GM13976 (cell line): Measurements from ENCODE around the gene PPOX.

Experiments used
- DNase-seq: peaks from one replicate; pipeline ENCODE4 v3.0.0; 2012; ENCODE audit warnings: low spot score
- CTCF ChIP-seq: IDR thresholded peaks from 2 replicates; pipeline ENCODE4 v1.5.1; 2012; ENCODE audit warnings: borderline replicate concordance, mild to moderate bottlenecking; ENCODE audit not compliant: insufficient read depth; ENCODE audit errors: extremely low read depth, missing control alignments, control extremely low read depth
- in situ Hi-C: fragments of 300-500 bp; cut with MboI; formaldehyde crosslinking; loops from one replicate; pipeline ENCODE4 v1.12.0; 2022; ENCODE audit warnings: low sequenced_read_pairs, mixed read lengths, inconsistent platforms; ENCODE audit not compliant: unreplicated experiment

Gene PPOX

GRCh38 chr1:161127649-161128048 lies 38.6 kb upstream of the PPOX start:
- no peak for TF ChIP-seq CTCF
- in situ Hi-C loops, result no loop called here
- DNase-seq, result no peak

- no peak for DNase-seq
- in situ Hi-C loops, result no loop called here
- TF ChIP-seq CTCF, result no peak
Observed at GRCh38 chr1:161128591-161129420, 37.4 kb upstream of the PPOX start.

- no peak for TF ChIP-seq CTCF
- in situ Hi-C loops, result no loop called here
- DNase-seq, result no peak
Observed at GRCh38 chr1:161130266-161130665, 36.0 kb upstream of the PPOX start.

- in situ Hi-C loops, result no loop called here
- no peak for DNase-seq
- no peak for TF ChIP-seq CTCF
Observed at GRCh38 chr1:161131523-161132409, 34.5 kb upstream of the PPOX start.

- peak; percentile 94 for DNase-seq
- TF ChIP-seq CTCF, result no peak
- in situ Hi-C loops, result no loop called here
Observed at GRCh38 chr1:161132410-161133219, 33.6 kb upstream of the PPOX start, which contains the start of gene DEDD. TSS of gene DEDD (minus strand) at chr1:161132667. CDS start at chr1:161124462, 8,205 bp downstream.

- TF ChIP-seq CTCF, result no peak
- DNase-seq, result no peak
- in situ Hi-C loops, result no loop called here
Observed at GRCh38 chr1:161133220-161133740, 32.9 kb upstream of the PPOX start.
